Measurements from ENCODE around the gene SCAMP2.

GRCh38 chr15:74842581-74843444 is 30.4 kb downstream of the SCAMP2 start, which contains the start of gene ULK3:
- TF ChIP-seq CTCF (IDR thresholded peaks at IDR 0.05) (peak; percentile 19 to 59 (median 54)), POLR2A (IDR thresholded peaks at IDR 0.05) (peak in 1 of 2 donors; percentile 48), POLR2AphosphoS5 (IDR thresholded peaks at IDR 0.05; ENCODE audit: insufficient read depth in 1 of 2, low read depth in 1 of 2) (peak; percentile 37 to 78)
